ENCODE results near the gene C12orf54.

DNA sequence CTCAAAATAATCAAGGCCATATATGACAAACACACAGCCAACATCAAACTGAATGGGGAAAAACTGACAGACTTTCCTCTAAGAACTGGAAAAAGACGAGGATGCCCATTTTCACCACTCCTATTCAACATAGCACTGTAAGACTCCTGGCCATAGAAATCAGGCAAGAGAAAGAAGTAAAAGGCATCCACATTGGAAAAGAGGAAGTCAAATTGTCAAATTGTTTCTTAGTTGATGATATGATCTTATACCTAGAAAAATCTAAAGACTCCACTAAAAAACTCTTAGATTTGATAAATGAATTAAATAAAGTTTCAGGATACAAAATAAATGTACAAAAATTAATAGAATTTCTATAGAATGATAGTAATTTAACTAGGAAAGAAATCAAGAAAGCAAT, 54.3 kb downstream of the C12orf54 start:
- TF ChIP-seq CTCF (IDR thresholded peaks at IDR 0.05) = no peak
- TF ChIP-seq POLR2A (IDR thresholded peaks at IDR 0.05) = no peak
